CD8-positive, alpha-beta memory T cell (primary cell): ENCODE measurements around the gene FBXO34. TPM values are rescaled to one million over a fixed set of nuclear protein-coding genes. Genes with fewer than 3 reads are reported as not detected.

Experiments used
- CTCF ChIA-PET: fragments of 350-600 bp; sonication (Branson Sonifier 250); formaldehyde crosslinking; loops from one replicate; lab custom pipeline; 2021; ENCODE audit warnings: antibody characterized with exemption; lab: Charles Lee
- POLR2A ChIA-PET: fragments of 350-600 bp; sonication (Branson Sonifier 250); formaldehyde crosslinking; loops from one replicate; lab custom pipeline; 2021; ENCODE audit warnings: antibody characterized with exemption; lab: Charles Lee
- DNase-seq, 5 donors: peaks; one replicate each; pipeline versions ENCODE4 v3.0.0 to v3.0.0-alpha.2; 2020 to 2022; ENCODE audit warnings: mixed read lengths in 1 of 5
- H3K27ac ChIP-seq: one replicate; pipeline ENCODE4 v1.7.0; 2013; ENCODE audit warnings: low read depth, mild to moderate bottlenecking, low read length, moderate library complexity
- H3K27me3 ChIP-seq: 2 replicates; pipeline ENCODE4 v1.7.0; 2013; ENCODE audit warnings: low read length, mild to moderate bottlenecking; ENCODE audit not compliant: insufficient read depth, poor library complexity, severe bottlenecking
- H3K36me3 ChIP-seq: 2 replicates; pipeline ENCODE4 v1.7.0; 2013; ENCODE audit warnings: mild to moderate bottlenecking, low read length, moderate library complexity; ENCODE audit not compliant: insufficient read depth
- H3K4me1 ChIP-seq: 2 replicates; pipeline ENCODE4 v1.7.0; 2013; ENCODE audit warnings: mild to moderate bottlenecking, low read length, moderate library complexity; ENCODE audit not compliant: insufficient read depth
- H3K4me3 ChIP-seq: 2 replicates; pipeline ENCODE4 v1.7.0; 2013; ENCODE audit warnings: mild to moderate bottlenecking, low read length
- H3K9me3 ChIP-seq: 2 replicates; pipeline ENCODE4 v1.7.0; 2013; ENCODE audit warnings: mild to moderate bottlenecking, low read length
- H3K27ac Mint-ChIP-seq, 8 donors: one replicate each; pipeline ENCODE4 v1.8.0; 2020 to 2021; ENCODE audit warnings: mixed read lengths in 8 of 8, mild to moderate bottlenecking in 6 of 8, inconsistent platforms in 3 of 8, moderate library complexity in 3 of 8
- H3K27me3 Mint-ChIP-seq, 2 donors: one replicate each; pipeline ENCODE4 v1.8.0; 2020 to 2021; ENCODE audit warnings: mixed read lengths in 2 of 2, mild to moderate bottlenecking in 1 of 2, moderate library complexity in 1 of 2
- H3K36me3 Mint-ChIP-seq, 3 donors: one replicate each; pipeline ENCODE4 v1.8.0; 2020 to 2021; ENCODE audit warnings: mixed read lengths in 3 of 3, inconsistent platforms in 1 of 3, mild to moderate bottlenecking in 1 of 3
- H3K4me1 Mint-ChIP-seq, 3 donors: one replicate each; pipeline ENCODE4 v1.8.0; 2020 to 2021; ENCODE audit warnings: mixed read lengths in 3 of 3, inconsistent platforms in 1 of 3, mild to moderate bottlenecking in 1 of 3
- H3K4me3 Mint-ChIP-seq, 7 donors: one replicate each; pipeline ENCODE4 v1.8.0; 2020 to 2021; ENCODE audit warnings: mixed read lengths in 7 of 7, mild to moderate bottlenecking in 6 of 7, moderate library complexity in 4 of 7, inconsistent platforms in 2 of 7
- H3K9me3 Mint-ChIP-seq, 5 donors: one replicate each; pipeline ENCODE4 v1.8.0; 2020 to 2022; ENCODE audit warnings: mixed read lengths in 5 of 5, mild to moderate bottlenecking in 3 of 5, moderate library complexity in 2 of 5, inconsistent platforms in 1 of 5
- polyA plus RNA-seq: library from polyadenylated mRNA; unstranded; fragments of 300-500 nt; fragmentation: Illumina TruSeq; gene quantifications from one replicate; pipeline ENCODE4 v1.2.3, GENCODE V29; 2021
- total RNA-seq, 2 experiments: library from RNA; stranded (reverse); gene quantifications; one replicate each; pipeline ENCODE4 v1.2.3, GENCODE V29; 2021

Gene FBXO34
- total and polyA plus RNA-seq, 3 experiments from 2014 or later: 16.2 to 37.1 (median 17.9) TPM

DNA sequence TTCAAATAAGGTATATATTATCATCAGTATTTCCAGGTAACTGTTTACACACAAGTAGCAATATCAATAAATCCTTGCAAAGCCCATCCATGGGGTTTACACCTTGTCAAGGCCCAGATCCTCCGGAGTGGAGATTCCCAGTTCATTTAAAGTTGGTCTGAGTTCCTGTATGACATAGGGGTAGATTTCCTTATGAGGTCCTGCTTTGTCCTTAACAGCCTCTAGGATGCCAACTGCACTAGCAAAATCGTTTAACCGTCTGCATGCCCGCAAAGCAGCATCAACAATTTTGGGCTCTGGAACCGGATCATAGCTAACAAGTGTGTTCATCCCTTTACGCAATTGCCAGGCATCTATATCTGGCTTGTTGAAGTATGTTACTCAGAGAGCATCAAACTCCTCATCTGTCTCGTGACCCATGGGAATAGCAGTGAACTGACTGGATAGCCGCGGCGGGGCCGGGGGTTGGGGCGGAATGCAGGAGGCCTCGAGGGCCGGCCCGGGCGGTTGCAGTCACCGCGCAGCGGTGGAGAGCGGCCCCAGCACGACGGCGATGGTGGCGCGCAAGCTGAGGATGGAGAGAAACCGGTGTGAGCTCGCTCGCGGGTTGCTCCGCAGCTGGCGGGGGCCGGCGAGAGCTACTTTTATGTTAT is 30.6 kb upstream of the FBXO34 start:
- Mint-ChIP-seq H3K27me3 (peaks cover 0 to 24% of the 10 kb centered on the region in 2 donors), H3K4me1 (no peaks in the 10 kb centered on the region), H3K36me3 (peaks cover 0 to 1% (median 0%) of the 10 kb centered on the region in 3 donors), H3K9me3 (no peaks in the 10 kb centered on the region), H3K27ac (no peak overlapping the region), H3K4me3 (no peak overlapping the region)
- no peak overlapping the region for H3K27ac ChIP-seq
- POLR2A ChIA-PET: interaction anchor here (0.5 kb wide), 1 partner anchor 31 kb away, joined by 6 read pairs; no protein-coding TSS in a partner anchor
- no peaks in the 10 kb centered on the region for H3K9me3 ChIP-seq
- H3K4me1 ChIP-seq: no peaks in the 10 kb centered on the region
- H3K36me3 ChIP-seq: no peaks in the 10 kb centered on the region
- no peak for DNase-seq
- no peaks in the 10 kb centered on the region for H3K27me3 ChIP-seq
- H3K4me3 ChIP-seq: no peak overlapping the region
- CTCF ChIA-PET: interaction anchor here (0.6 to 1.5 kb wide), 2 partner anchors 30 to 114 kb away, joined by 3 read pairs; no protein-coding TSS in a partner anchor

DNA sequence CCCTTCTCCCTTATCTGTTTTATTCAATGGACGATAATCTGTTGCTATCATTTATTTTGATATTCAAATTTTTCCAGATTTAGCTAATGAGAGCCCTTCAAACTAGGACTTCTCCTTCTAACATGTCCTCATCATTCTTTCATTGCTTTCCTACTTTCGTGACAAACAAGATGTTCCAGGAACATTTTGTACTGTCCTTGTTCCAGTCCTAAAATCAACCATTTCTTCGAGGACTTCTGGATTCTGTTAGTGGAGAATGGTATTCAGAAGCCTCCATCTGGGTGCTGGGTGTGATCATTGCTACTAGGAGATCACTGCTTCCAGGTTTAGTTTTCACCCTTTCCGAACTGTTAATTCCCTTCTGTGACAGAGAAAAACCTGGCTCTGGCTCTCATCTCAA is 29.5 kb upstream of the FBXO34 start:
- CTCF ChIA-PET: interaction anchor here (1.5 kb wide), 1 partner anchor 113 kb away, joined by 3 read pairs; no protein-coding TSS in a partner anchor

DNA sequence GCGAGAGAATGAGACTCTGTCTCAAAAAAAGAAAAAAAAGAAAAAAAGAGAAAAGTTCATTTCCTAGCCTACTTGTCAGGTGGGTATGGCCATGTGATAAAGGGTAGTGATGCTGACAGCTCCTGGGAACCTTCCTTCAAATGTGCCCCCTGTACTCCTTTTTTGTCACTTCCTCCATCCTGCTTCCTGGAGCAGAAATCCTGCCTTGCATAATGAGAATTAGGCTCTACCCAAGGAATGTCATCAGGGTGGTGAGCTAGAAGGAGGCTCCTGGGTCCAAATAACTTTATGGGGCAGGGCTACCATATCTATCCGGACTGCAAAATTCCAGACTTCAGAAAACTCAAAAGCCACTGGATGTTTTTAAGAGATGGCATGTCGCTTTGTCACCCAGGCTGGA is 27.8 kb upstream of the FBXO34 start:
- Histone ChIP-seq H3K4me1 (no peaks in the 10 kb centered on the region), H3K27me3 (no peaks in the 10 kb centered on the region), H3K36me3 (no peaks in the 10 kb centered on the region), H3K4me3 (no peak overlapping the region), H3K27ac (no peak overlapping the region), H3K9me3 (no peaks in the 10 kb centered on the region)
- Mint-ChIP-seq H3K27ac (no peak overlapping the region), H3K4me1 (no peaks in the 10 kb centered on the region), H3K4me3 (no peak overlapping the region), H3K27me3 (peaks cover 5 to 18% of the 10 kb centered on the region in 2 donors), H3K9me3 (no peaks in the 10 kb centered on the region), H3K36me3 (peaks cover 0 to 1% (median 0%) of the 10 kb centered on the region in 3 donors)
- no peak for DNase-seq
- CTCF ChIA-PET: interaction anchor here (4.1 kb wide), 1 partner anchor 112 kb away, joined by 20 read pairs; no protein-coding TSS in a partner anchor
- POLR2A ChIA-PET: no interaction called here

More for the DNA sequence above, 29.5 kb upstream of the FBXO34 start:
- Mint-ChIP-seq H3K27me3 (peaks cover 0 to 18% of the 10 kb centered on the region in 2 donors), H3K36me3 (peaks cover 0 to 1% (median 0%) of the 10 kb centered on the region in 3 donors), H3K4me1 (no peaks in the 10 kb centered on the region), H3K4me3 (no peak overlapping the region), H3K27ac (no peak overlapping the region), H3K9me3 (no peaks in the 10 kb centered on the region)
- DNase-seq: no peak
- Histone ChIP-seq H3K27me3 (no peaks in the 10 kb centered on the region), H3K27ac (no peak overlapping the region), H3K9me3 (no peaks in the 10 kb centered on the region), H3K4me3 (no peak overlapping the region), H3K36me3 (no peaks in the 10 kb centered on the region), H3K4me1 (no peaks in the 10 kb centered on the region)
- POLR2A ChIA-PET: no interaction called here

DNA sequence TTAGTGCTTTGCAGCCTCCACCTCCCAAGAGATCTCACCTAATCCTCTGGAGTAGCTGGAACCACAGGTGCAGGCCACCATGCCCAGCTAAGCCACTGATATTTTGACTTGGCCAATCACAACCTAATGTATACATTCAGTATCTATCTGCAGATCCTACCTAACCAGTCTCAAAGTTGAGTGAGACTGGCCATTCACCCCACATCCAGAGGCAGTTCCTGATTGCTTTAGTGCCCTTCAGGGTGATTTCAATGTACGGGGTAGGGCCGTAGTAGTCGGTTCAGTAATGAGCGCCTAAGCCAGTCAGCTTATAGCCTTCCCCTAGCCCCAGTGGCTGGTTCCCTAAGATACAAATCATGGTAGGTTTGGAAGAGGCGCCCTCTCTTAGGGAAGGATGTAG is 27.4 kb upstream of the FBXO34 start:
- no peak overlapping the region for H3K27ac ChIP-seq
- peaks cover 0 to 1% (median 0%) of the 10 kb centered on the region in 3 donors for H3K36me3 Mint-ChIP-seq

DNA sequence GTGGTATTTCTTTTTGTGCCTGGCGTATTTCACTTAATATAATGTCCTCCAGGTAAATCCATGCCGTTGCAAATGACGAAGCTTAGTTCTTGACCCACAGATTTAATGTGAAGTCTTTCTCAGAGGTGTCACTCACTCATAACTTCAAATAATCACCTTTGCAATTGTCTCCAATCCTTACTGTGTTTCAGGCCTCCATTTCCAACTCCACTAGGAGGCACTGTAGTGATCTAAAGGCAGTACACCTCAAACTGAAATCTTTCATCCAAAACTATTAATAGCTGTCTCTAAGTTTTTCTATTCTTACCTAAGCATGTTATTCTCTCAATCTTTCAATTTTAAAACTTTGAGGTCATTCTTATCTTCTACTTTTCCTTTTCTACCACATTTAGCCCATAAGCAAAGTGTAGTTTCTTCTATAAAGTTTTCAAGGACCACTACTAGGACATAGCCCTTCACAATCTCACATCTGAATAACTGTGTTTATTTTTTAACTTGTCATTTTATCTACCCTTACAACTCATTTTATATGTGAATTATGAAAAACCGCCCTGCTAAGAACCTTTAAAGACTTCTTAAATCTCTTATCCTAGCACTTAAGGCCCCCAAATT is 25.5 kb upstream of the FBXO34 start:
- peaks cover 0 to 1% (median 0%) of the 10 kb centered on the region in 3 donors for H3K36me3 Mint-ChIP-seq
- Histone ChIP-seq H3K4me3 (no peak overlapping the region), H3K4me1 (no peaks in the 10 kb centered on the region), H3K27ac (no peak overlapping the region), H3K27me3 (no peaks in the 10 kb centered on the region), H3K9me3 (no peaks in the 10 kb centered on the region), H3K36me3 (no peaks in the 10 kb centered on the region)
- ChIA-PET POLR2A (no interaction called here), CTCF (interaction anchor here (0.8 to 4.1 kb wide), 8 partner anchors 9 to 1228 kb away, joined by 3 to 20 read pairs (median 4); partner anchors contain the start of gene FBXO34)
- peak in 2 of 5 donors; percentile 10 to 25 for DNase-seq
- H3K27me3 Mint-ChIP-seq: peaks cover 17 to 35% of the 10 kb centered on the region in 2 donors
- no peak overlapping the region for H3K27ac Mint-ChIP-seq
- no peaks in the 10 kb centered on the region for H3K9me3 Mint-ChIP-seq
- H3K4me3 Mint-ChIP-seq: no peak overlapping the region
- H3K4me1 Mint-ChIP-seq: no peaks in the 10 kb centered on the region

More for the DNA sequence above, 27.4 kb upstream of the FBXO34 start:
- Histone ChIP-seq H3K27me3 (no peaks in the 10 kb centered on the region), H3K4me3 (no peak overlapping the region), H3K9me3 (no peaks in the 10 kb centered on the region), H3K36me3 (no peaks in the 10 kb centered on the region), H3K4me1 (no peaks in the 10 kb centered on the region)
- Mint-ChIP-seq H3K9me3 (no peaks in the 10 kb centered on the region), H3K4me1 (no peaks in the 10 kb centered on the region), H3K27me3 (peaks cover 5 to 22% of the 10 kb centered on the region in 2 donors), H3K27ac (no peak overlapping the region), H3K4me3 (no peak overlapping the region)
- no peak for DNase-seq
- ChIA-PET CTCF (interaction anchor here (4.1 kb wide), 1 partner anchor 111 kb away, joined by 20 read pairs; no protein-coding TSS in a partner anchor), POLR2A (no interaction called here)

DNA sequence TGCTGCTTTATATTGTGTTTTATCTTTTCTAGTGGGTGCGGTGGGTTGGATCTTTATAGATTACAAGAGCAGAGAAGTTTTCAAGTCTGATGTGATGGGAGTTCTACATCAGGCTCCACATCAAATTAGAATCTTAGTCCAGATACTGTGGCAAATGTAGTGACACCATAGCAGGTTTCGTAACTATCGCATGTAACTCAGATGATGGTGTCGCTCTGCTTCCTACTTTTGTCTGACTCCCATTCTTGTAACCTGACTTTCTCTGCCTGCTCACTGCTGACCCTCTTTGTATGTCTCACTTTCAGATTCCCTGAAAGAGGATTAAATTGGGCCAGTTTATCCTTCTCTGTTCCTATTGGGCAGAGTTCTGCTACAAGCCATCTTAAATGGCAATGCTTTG is 22.8 kb upstream of the FBXO34 start:
- DNase-seq: no peak
- Histone ChIP-seq H3K36me3 (no peaks in the 10 kb centered on the region), H3K27me3 (no peaks in the 10 kb centered on the region), H3K4me1 (no peaks in the 10 kb centered on the region), H3K4me3 (no peak overlapping the region), H3K9me3 (no peaks in the 10 kb centered on the region), H3K27ac (no peak overlapping the region)
- Mint-ChIP-seq H3K27me3 (peaks cover 19 to 27% of the 10 kb centered on the region in 2 donors), H3K36me3 (no peaks in the 10 kb centered on the region), H3K9me3 (no peaks in the 10 kb centered on the region), H3K27ac (no peak overlapping the region), H3K4me3 (no peak overlapping the region), H3K4me1 (no peaks in the 10 kb centered on the region)
- ChIA-PET CTCF (interaction anchor here (1.1 kb wide), 1 partner anchor 10 kb away, joined by 3 read pairs; no protein-coding TSS in a partner anchor), POLR2A (no interaction called here)

DNA sequence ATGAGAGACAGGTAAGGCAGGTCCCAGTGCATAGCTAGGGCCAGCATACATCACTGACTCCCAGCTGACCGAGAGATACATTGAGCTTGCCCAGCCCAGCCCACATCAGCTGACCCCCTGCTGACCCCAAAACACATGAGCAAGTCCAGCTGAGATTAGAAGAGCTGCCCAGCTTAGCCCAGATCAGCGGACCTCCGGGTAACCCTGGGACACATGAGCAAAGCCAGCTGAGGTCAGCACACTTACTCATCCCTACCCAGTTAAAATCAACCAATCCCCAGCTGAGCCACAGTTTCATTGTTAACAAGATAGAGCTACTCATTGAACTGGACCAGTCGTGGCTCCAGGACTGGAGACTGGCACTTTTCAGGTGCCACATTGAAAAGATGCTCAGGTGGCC is 21.8 kb upstream of the FBXO34 start:
- H3K4me3 ChIP-seq: no peak overlapping the region
- DNase-seq: no peak
- ChIA-PET POLR2A (no interaction called here), CTCF (interaction anchor here (1.7 kb wide), 1 partner anchor 21 kb away, joined by 6 read pairs; no protein-coding TSS in a partner anchor)
- no peaks in the 10 kb centered on the region for H3K27me3 ChIP-seq
- H3K9me3 Mint-ChIP-seq: no peaks in the 10 kb centered on the region
- H3K4me1 ChIP-seq: no peaks in the 10 kb centered on the region
- H3K36me3 ChIP-seq: no peaks in the 10 kb centered on the region
- H3K27ac Mint-ChIP-seq: no peak overlapping the region
- H3K36me3 Mint-ChIP-seq: no peaks in the 10 kb centered on the region
- peaks cover 19 to 20% of the 10 kb centered on the region in 2 donors for H3K27me3 Mint-ChIP-seq
- no peaks in the 10 kb centered on the region for H3K9me3 ChIP-seq
- no peak overlapping the region for H3K4me3 Mint-ChIP-seq
- no peak overlapping the region for H3K27ac ChIP-seq
- H3K4me1 Mint-ChIP-seq: no peaks in the 10 kb centered on the region

DNA sequence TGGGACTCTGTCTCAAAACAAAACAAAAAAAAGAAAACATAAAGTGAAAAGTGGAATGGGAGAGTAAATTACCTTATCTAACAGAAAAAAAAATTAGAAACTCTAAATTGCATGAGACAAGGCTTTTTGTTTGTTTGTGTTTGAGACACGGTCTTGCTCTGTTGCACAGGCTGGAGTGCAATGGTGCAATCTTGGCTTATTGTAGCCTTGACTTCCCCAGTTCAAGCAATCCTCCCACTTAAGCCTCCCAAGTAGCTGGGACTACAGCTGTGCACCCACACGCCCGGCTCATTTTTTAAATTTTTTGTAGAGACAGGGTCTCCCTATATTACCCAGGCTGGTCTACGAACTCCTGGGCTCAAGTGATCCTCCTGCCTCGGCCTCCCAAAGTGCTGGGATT is 17.9 kb upstream of the FBXO34 start:
- Mint-ChIP-seq H3K4me1 (no peaks in the 10 kb centered on the region), H3K27ac (no peak overlapping the region), H3K9me3 (no peaks in the 10 kb centered on the region), H3K4me3 (no peak overlapping the region), H3K36me3 (no peaks in the 10 kb centered on the region), H3K27me3 (peaks cover 14 to 20% of the 10 kb centered on the region in 2 donors)
- no peaks in the 10 kb centered on the region for H3K36me3 ChIP-seq
- no peaks in the 10 kb centered on the region for H3K27me3 ChIP-seq
- CTCF ChIA-PET: interaction anchor here (1.0 kb wide), 1 partner anchor 17 kb away, joined by 3 read pairs; no protein-coding TSS in a partner anchor
- DNase-seq: no peak
- H3K27ac ChIP-seq: no peak overlapping the region
- POLR2A ChIA-PET: interaction anchor here (0.6 kb wide), 1 partner anchor 86 kb away, joined by 3 read pairs; no protein-coding TSS in a partner anchor
- H3K9me3 ChIP-seq: no peaks in the 10 kb centered on the region
- no peak overlapping the region for H3K4me3 ChIP-seq
- H3K4me1 ChIP-seq: no peaks in the 10 kb centered on the region
